ENCODE data around the gene HPCAL1. TPM values are rescaled to one million over a fixed set of nuclear protein-coding genes. Genes with fewer than 3 reads are reported as not detected.

Gene HPCAL1
- total and polyA plus RNA-seq, 10 of the 15 experiments (the other 5 are each of a cell fraction or from before 2014, with no cell fraction given) = 0.40 to 12.8 (median 7.9) TPM

- Histone ChIP-seq H3K36me3 (ENCODE audit: control insufficient read depth in 2 of 2, insufficient read depth in 2 of 2, low read length in 1 of 2) (no peaks in the 10 kb centered on the region), H3K9me3 (replicated peaks; ENCODE audit: control insufficient read depth, insufficient read depth, low read length) (no peaks in the 10 kb centered on the region), H3K27me3 (replicated peaks in 1 of 2; ENCODE audit: control insufficient read depth in 2 of 2, insufficient read depth in 2 of 2, low read length in 1 of 2) (no peaks in the 10 kb centered on the region), H3K4me1 (ENCODE audit: control insufficient read depth, insufficient read depth, low read length) (peaks cover 2% of the 10 kb centered on the region; the same call in 1 of the 2 replicates), H3K9ac (ENCODE audit: control insufficient read depth, insufficient read depth, low read length) (no peak overlapping the region), H2AFZ (ENCODE audit: control insufficient read depth, low read depth, low read length) (no peak overlapping the region), H3K4me3 (no peak overlapping the region), H4K20me1 (ENCODE audit: control insufficient read depth, insufficient read depth) (no peaks in the 10 kb centered on the region), H3K27ac (ENCODE audit: control insufficient read depth, insufficient read depth) (no peak overlapping the region), H3K4me2 (ENCODE audit: control insufficient read depth, insufficient read depth) (no peak overlapping the region), H3K79me2 (ENCODE audit: control insufficient read depth, insufficient read depth, low read length) (no peaks in the 10 kb centered on the region)
- no TSS peak for BruUV-seq (replicated peaks)
- in situ Hi-C loops (cut with MboI) (no loop called here), intact Hi-C loops (cut with micrococcal nuclease; ENCODE audit: unreplicated experiment) (no loop called here)
- FAIRE-seq (no peak), ATAC-seq (no peak), DNase-seq (ENCODE audit: low read depth, low spot score) (no peak)
- RAD21 ChIA-PET (ENCODE audit: unreplicated experiment) = no interaction called here
- POLR2A ChIA-PET = no interaction called here
- TF ChIP-seq SIN3A (IDR thresholded peaks at IDR 0.05; ENCODE audit: low read depth, low read length) (no peak), ASH2L (IDR thresholded peaks at IDR 0.05; ENCODE audit: borderline replicate concordance, low read depth) (no peak), RCOR1 (conservative IDR thresholded peaks at IDR 0.05; ENCODE audit: low read depth, low read length) (no peak), ZNF622 (IDR thresholded peaks at IDR 0.05) (no peak), SPI1 (IDR thresholded peaks at IDR 0.05; ENCODE audit: borderline replicate concordance, insufficient read depth, low read depth, low read length) (no peak), DPF2 (IDR thresholded peaks at IDR 0.05) (no peak), FOXM1 (IDR thresholded peaks at IDR 0.05; ENCODE audit: low read depth, low read length) (no peak), IKZF2 (IDR thresholded peaks at IDR 0.05) (no peak), ZZZ3 (IDR thresholded peaks at IDR 0.05; ENCODE audit: control insufficient read depth, insufficient read length, low read depth) (no peak), RUNX3 (IDR thresholded peaks at IDR 0.05; ENCODE audit: low read length) (no peak), SP1 (IDR thresholded peaks at IDR 0.05; ENCODE audit: low read depth, low read length) (no peak), BCL3 (IDR thresholded peaks at IDR 0.05; ENCODE audit: borderline replicate concordance, insufficient read depth, low read depth, low read length, poor library complexity, severe bottlenecking) (no peak), TAF1 (IDR thresholded peaks at IDR 0.05; ENCODE audit: borderline replicate concordance, low read depth, low read length) (no peak), HDGF (IDR thresholded peaks at IDR 0.05) (no peak), ZNF217 (IDR thresholded peaks at IDR 0.05) (no peak), ZBTB4 (CRISPR knock-in tag; IDR thresholded peaks at IDR 0.05) (no peak), CHD4 (IDR thresholded peaks at IDR 0.05) (no peak), ZNF384 (IDR thresholded peaks at IDR 0.05; ENCODE audit: borderline replicate concordance, low read depth, low read length) (no peak), EP300 (IDR thresholded peaks at IDR 0.05; ENCODE audit: borderline replicate concordance in 1 of 2, control insufficient read depth in 1 of 2, low read depth in 2 of 2, low read length in 2 of 2) (no peak), CBX5 (IDR thresholded peaks at IDR 0.05; ENCODE audit: low read depth) (no peak)
- CTCF ChIA-PET = interaction anchor here (1.2 kb wide), 1 partner anchor 126 kb away, joined by 3 read pairs; no protein-coding TSS in a partner anchor
- WGBS (ENCODE audit: insufficient coverage, insufficient replicate concordance, low lambda C conversion rate, missing lambda C conversion rate) = 22% methylated on average over 6 of the region's 6 CpGs
- SMC1A ChIA-PET (ENCODE audit: uncharacterized antibody, unreplicated experiment) = interaction anchor here (1.3 kb wide), 1 partner anchor 126 kb away, joined by 4 read pairs; no protein-coding TSS in a partner anchor
These were observed 20.0 kb upstream of the HPCAL1 start for GRCh38 chr2:10282611-10283105.
